ENCODE measurements around the gene SORCS2. TPM values are rescaled to one million over a fixed set of nuclear protein-coding genes. Genes with fewer than 3 reads are reported as not detected.

The SORCS2 gene
- total RNA-seq, 1 donor from 2014 or later, result 3.0 TPM

GRCh38 chr4:7736436-7737267 is 544.3 kb downstream of the SORCS2 start:
- TF ChIP-seq, protein P1, sequence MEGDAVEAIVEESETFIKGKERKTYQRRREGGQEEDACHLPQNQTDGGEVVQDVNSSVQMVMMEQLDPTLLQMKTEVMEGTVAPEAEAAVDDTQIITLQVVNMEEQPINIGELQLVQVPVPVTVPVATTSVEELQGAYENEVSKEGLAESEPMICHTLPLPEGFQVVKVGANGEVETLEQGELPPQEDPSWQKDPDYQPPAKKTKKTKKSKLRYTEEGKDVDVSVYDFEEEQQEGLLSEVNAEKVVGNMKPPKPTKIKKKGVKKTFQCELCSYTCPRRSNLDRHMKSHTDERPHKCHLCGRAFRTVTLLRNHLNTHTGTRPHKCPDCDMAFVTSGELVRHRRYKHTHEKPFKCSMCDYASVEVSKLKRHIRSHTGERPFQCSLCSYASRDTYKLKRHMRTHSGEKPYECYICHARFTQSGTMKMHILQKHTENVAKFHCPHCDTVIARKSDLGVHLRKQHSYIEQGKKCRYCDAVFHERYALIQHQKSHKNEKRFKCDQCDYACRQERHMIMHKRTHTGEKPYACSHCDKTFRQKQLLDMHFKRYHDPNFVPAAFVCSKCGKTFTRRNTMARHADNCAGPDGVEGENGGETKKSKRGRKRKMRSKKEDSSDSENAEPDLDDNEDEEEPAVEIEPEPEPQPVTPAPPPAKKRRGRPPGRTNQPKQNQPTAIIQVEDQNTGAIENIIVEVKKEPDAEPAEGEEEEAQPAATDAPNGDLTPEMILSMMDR (IDR thresholded peaks at IDR 0.05), result no peak
- Mint-ChIP-seq H3K4me3 (ENCODE audit: unreplicated experiment) (no peak overlapping the region), H3K27ac (ENCODE audit: unreplicated experiment) (no peak overlapping the region), H3K27me3 (ENCODE audit: unreplicated experiment) (peaks cover 22% of the 10 kb centered on the region), H3K36me3 (ENCODE audit: unreplicated experiment) (no peaks in the 10 kb centered on the region), H3K4me1 (ENCODE audit: unreplicated experiment) (no peaks in the 10 kb centered on the region), H3K9me3 (ENCODE audit: unreplicated experiment) (no peaks in the 10 kb centered on the region)
- DNase-seq (ENCODE audit: extremely low spot score, unreplicated experiment), result no peak

- Mint-ChIP-seq H3K4me3 (ENCODE audit: unreplicated experiment) (no peak overlapping the region), H3K9me3 (ENCODE audit: unreplicated experiment) (no peaks in the 10 kb centered on the region), H3K27me3 (ENCODE audit: unreplicated experiment) (peaks cover 16% of the 10 kb centered on the region), H3K36me3 (ENCODE audit: unreplicated experiment) (no peaks in the 10 kb centered on the region), H3K4me1 (ENCODE audit: unreplicated experiment) (no peaks in the 10 kb centered on the region), H3K27ac (ENCODE audit: unreplicated experiment) (no peak overlapping the region)
- TF ChIP-seq, protein P1 (IDR thresholded peaks at IDR 0.05), result no peak
- DNase-seq (ENCODE audit: extremely low spot score, unreplicated experiment), result no peak
Measured at GRCh38 chr4:7737268-7737645, 544.9 kb downstream of the SORCS2 start.

DNA sequence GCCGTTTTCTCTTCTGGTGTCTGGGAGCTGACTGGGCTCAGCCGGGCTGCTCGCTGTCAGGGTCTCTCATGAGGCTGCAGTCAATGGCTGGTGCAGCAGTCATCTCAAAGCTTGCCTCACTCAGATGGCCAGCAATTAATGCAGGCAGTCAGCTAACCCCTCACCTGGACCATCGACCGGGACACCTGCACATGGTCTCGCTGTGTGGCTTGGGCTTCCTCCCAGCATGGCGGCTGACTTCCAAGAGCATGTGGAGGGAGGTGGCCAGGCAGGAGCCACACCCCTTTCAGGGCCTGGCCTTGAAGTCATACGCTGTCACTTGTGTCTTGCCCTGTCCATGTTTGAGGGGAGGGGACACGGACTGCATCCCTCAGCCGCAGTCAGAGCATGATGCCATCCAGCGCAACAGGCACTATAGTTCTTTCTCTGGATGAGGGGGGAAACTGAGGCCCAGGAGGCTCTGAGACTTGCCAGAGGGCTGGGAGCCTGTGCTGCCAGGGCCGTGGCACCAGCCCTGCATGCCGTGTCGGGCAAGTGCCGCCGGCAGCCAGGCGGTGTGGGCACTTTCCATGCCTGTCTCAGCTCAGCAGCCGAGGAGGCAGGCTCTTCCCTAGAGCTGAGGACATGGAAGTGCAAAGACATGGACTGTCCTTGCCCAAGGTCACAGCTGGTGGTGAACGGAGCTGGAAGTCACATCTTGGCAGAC is 545.6 kb downstream of the SORCS2 start:
- TF ChIP-seq, protein P1 (IDR thresholded peaks at IDR 0.05), result no peak
- DNase-seq (ENCODE audit: extremely low spot score, unreplicated experiment), result no peak
- Mint-ChIP-seq H3K36me3 (ENCODE audit: unreplicated experiment) (no peaks in the 10 kb centered on the region), H3K4me3 (ENCODE audit: unreplicated experiment) (no peak overlapping the region), H3K9me3 (ENCODE audit: unreplicated experiment) (no peaks in the 10 kb centered on the region), H3K4me1 (ENCODE audit: unreplicated experiment) (no peaks in the 10 kb centered on the region), H3K27ac (ENCODE audit: unreplicated experiment) (no peak overlapping the region), H3K27me3 (ENCODE audit: unreplicated experiment) (peaks cover 12% of the 10 kb centered on the region)

- H3K4me3 Mint-ChIP-seq (ENCODE audit: unreplicated experiment), result no peak overlapping the region
- H3K27me3 Mint-ChIP-seq (ENCODE audit: unreplicated experiment), result peaks cover 9% of the 10 kb centered on the region
- H3K36me3 Mint-ChIP-seq (ENCODE audit: unreplicated experiment), result no peaks in the 10 kb centered on the region
- H3K9me3 Mint-ChIP-seq (ENCODE audit: unreplicated experiment), result no peaks in the 10 kb centered on the region
- no peak for DNase-seq (ENCODE audit: extremely low spot score, unreplicated experiment)
- TF ChIP-seq, protein P1 (IDR thresholded peaks at IDR 0.05), result no peak
- H3K27ac Mint-ChIP-seq (ENCODE audit: unreplicated experiment), result no peak overlapping the region
- H3K4me1 Mint-ChIP-seq (ENCODE audit: unreplicated experiment), result no peaks in the 10 kb centered on the region
Measured at GRCh38 chr4:7738458-7739076, 546.2 kb downstream of the SORCS2 start.
